Colonic mucosa (tissue), 4 donors: ENCODE results near the gene OR8J3. TPM values are rescaled to one million over a fixed set of nuclear protein-coding genes. Genes with fewer than 3 reads are reported as not detected.
"Not testable (repeated sequence)": the region's sequence is repeated elsewhere in the genome, so short reads cannot be mapped to it uniquely, and the experiment has no call there.

Source experiments
- DNase-seq: peaks from one replicate; pipeline ENCODE4 v3.0.0-alpha.2; 2020
- H3K27ac ChIP-seq: fragments of 200-600 bp; one replicate; pipeline ENCODE4 v1.8.0; 2021
- H3K27me3 ChIP-seq: fragments of 200-600 bp; one replicate; pipeline ENCODE4 v1.8.0; 2021
- H3K36me3 ChIP-seq: fragments of 200-600 bp; one replicate; pipeline ENCODE4 v1.8.0; 2021
- H3K4me1 ChIP-seq: fragments of 200-600 bp; one replicate; pipeline ENCODE4 v1.8.0; 2021; ENCODE audit warnings: mild to moderate bottlenecking
- H3K4me3 ChIP-seq: fragments of 200-600 bp; one replicate; pipeline ENCODE4 v1.8.0; 2021
- H3K9ac ChIP-seq, 2 donors: one replicate each; pipeline ENCODE4 v1.7.0; 2013; ENCODE audit warnings: control low read depth in 2 of 2, low read depth in 2 of 2, low read length in 2 of 2
- H3K9me3 ChIP-seq: fragments of 200-600 bp; one replicate; pipeline ENCODE4 v1.8.0; 2021
- CTCF ChIP-seq: fragments of 200-600 bp; IDR thresholded peaks from one replicate; pipeline ENCODE4 v1.8.0; 2022; ENCODE audit warnings: antibody characterized with exemption, mild to moderate bottlenecking
- intact Hi-C: fragments of 100-400 bp; cut with DNase I; formaldehyde crosslinking; loops from one replicate; pipeline ENCODE4 v1.14.1; 2022
- total RNA-seq, 2 donors: library from RNA; stranded (reverse); fragmentation: NEBNext Ultra II Directional in 1 of 2; extraction: Animal tissue kit (Norgen Biotek cat#: 25700) in 1 of 2; gene quantifications; one replicate each; pipeline ENCODE4 v1.2.1, GENCODE V29; 2021
- donor health status: healthy.
- donor health status: DM: no; HTN: no; CAD: no.
- donor health status: DM: no; HTN: no; CAD: no.

Gene OR8J3
- total RNA-seq, 2 donors from 2014 or later: not detected

GRCh38 chr11:56163804-56164203 is 23.8 kb upstream of the OR8J3 start:
- TF ChIP-seq CTCF: no peak
- intact Hi-C loops: no loop called here
- Histone ChIP-seq H3K27me3 (no peaks in the 10 kb centered on the region), H3K4me1 (no peaks in the 10 kb centered on the region), H3K4me3 (no peak overlapping the region), H3K36me3 (no peaks in the 10 kb centered on the region), H3K9me3 (no peaks in the 10 kb centered on the region), H3K27ac (no peak overlapping the region), H3K9ac (no peak overlapping the region)
- DNase-seq: no peak

GRCh38 chr11:56160217-56160616 is 20.2 kb upstream of the OR8J3 start, which contains the start of gene OR8K5:
OR8K5 (minus strand) TSS chr11:56160317; CDS start chr11:56160317, 0 bp downstream.
- DNase-seq: no peak
- no peak for TF ChIP-seq CTCF
- Histone ChIP-seq H3K9me3 (no peaks in the 10 kb centered on the region), H3K4me3 (no peak within 1 kb of the TSS), H3K36me3 (no peaks in the 10 kb centered on the region), H3K27ac (no peak within 1 kb of the TSS), H3K27me3 (no peaks in the 10 kb centered on the region), H3K9ac (no peak within 1 kb of the TSS), H3K4me1 (no peaks in the 10 kb centered on the region)
- intact Hi-C loops: no loop called here

- DNase-seq: no peak
- TF ChIP-seq CTCF: no peak
Observed at GRCh38 chr11:56152333-56152732, 12.3 kb upstream of the OR8J3 start.

GRCh38 chr11:56151376-56151775 is 11.4 kb upstream of the OR8J3 start:
- H3K9ac ChIP-seq: no peak overlapping the region
- no peaks in the 10 kb centered on the region for H3K9me3 ChIP-seq
- no peak overlapping the region for H3K4me3 ChIP-seq
- no peaks in the 10 kb centered on the region for H3K27me3 ChIP-seq
- no peaks in the 10 kb centered on the region for H3K36me3 ChIP-seq
- intact Hi-C loops: no loop called here
- H3K4me1 ChIP-seq: no peaks in the 10 kb centered on the region
- H3K27ac ChIP-seq: no peak overlapping the region
- no peak for TF ChIP-seq CTCF
- no peak for DNase-seq

More at GRCh38 chr11:56152333-56152732, 12.3 kb upstream of the OR8J3 start:
- Histone ChIP-seq H3K36me3 (no peaks in the 10 kb centered on the region), H3K27ac (no peak overlapping the region), H3K9me3 (no peaks in the 10 kb centered on the region), H3K4me3 (no peak overlapping the region), H3K4me1 (no peaks in the 10 kb centered on the region), H3K27me3 (no peaks in the 10 kb centered on the region), H3K9ac (no peak overlapping the region)
- intact Hi-C loops: no loop called here

- intact Hi-C loops, DNase-seq, H3K9me3 ChIP-seq: not testable (repeated sequence)
Observed at GRCh38 chr11:56143681-56144080, 3.7 kb upstream of the OR8J3 start.

GRCh38 chr11:56122073-56122472 is 17.9 kb downstream of the OR8J3 start, which contains the start of gene OR8H3:
OR8H3 (plus strand) TSS chr11:56122373; CDS start chr11:56122373, 0 bp downstream.
- no peak within 1 kb of the TSS for H3K27ac ChIP-seq
- H3K9ac ChIP-seq: no peak within 1 kb of the TSS
- no peak for DNase-seq
- TF ChIP-seq CTCF: no peak
- no peaks in the 10 kb centered on the region for H3K36me3 ChIP-seq
- intact Hi-C loops: no loop called here
- H3K4me3 ChIP-seq: no peak within 1 kb of the TSS
- H3K9me3 ChIP-seq: no peaks in the 10 kb centered on the region
- no peaks in the 10 kb centered on the region for H3K4me1 ChIP-seq
- H3K27me3 ChIP-seq: no peaks in the 10 kb centered on the region

More at GRCh38 chr11:56143681-56144080, 3.7 kb upstream of the OR8J3 start:
- H3K9ac ChIP-seq, H3K27ac ChIP-seq, H3K36me3 ChIP-seq, H3K4me3 ChIP-seq, H3K4me1 ChIP-seq, H3K27me3 ChIP-seq: not testable (repeated sequence)
